ENCODE data around the gene EMC7. TPM values are rescaled to one million over a fixed set of nuclear protein-coding genes. Genes with fewer than 3 reads are reported as not detected.

EMC7 gene
- total RNA-seq, 1 experiment from 2014 or later = 38.7 TPM

GRCh38 chr15:34039790-34040113 lies 61.9 kb downstream of the EMC7 start:
- H3K27me3 ChIP-seq (ENCODE audit: insufficient read depth, low read length) = no peaks in the 10 kb centered on the region
- CTCF ChIA-PET = interaction anchor here (1.1 kb wide), 1 partner anchor 70 kb away, joined by 3 read pairs; no protein-coding TSS in a partner anchor
- H3K79me2 ChIP-seq (ENCODE audit: insufficient read depth, low read length) = no peaks in the 10 kb centered on the region
- BruUV-seq (replicated peaks) = no TSS peak
- intact Hi-C loops (cut with micrococcal nuclease) = no loop called here
- peak overlapping the region; percentile 99 for H3K4me2 ChIP-seq (ENCODE audit: low read length)
- H3K27ac ChIP-seq (ENCODE audit: low read depth, low read length) = no peak overlapping the region
- no peaks in the 10 kb centered on the region for H3K9me2 ChIP-seq (ENCODE audit: insufficient read depth)
- ATAC-seq (no peak), DNase-seq (ENCODE audit: low read depth, low spot score) (no peak)
- no peak overlapping the region for H2AFZ ChIP-seq (ENCODE audit: low read depth, low read length, poor library complexity, severe bottlenecking)
- H3K9ac ChIP-seq (ENCODE audit: low read length) = no peak overlapping the region; the same call in 1 of the 2 replicates
- H3K4me3 ChIP-seq (replicated peaks in 1 of 2; ENCODE audit: low read depth in 1 of 2, low read length in 2 of 2) = peak overlapping the region in 1 of 2 experiments; percentile 80; a peak in 2 of 4 replicates
- H3K9me3 ChIP-seq (ENCODE audit: control insufficient read depth in 1 of 2, insufficient read depth in 1 of 2, low read depth in 1 of 2, low read length in 2 of 2) = no peaks in the 10 kb centered on the region
- no peaks in the 10 kb centered on the region for H3K36me3 ChIP-seq (ENCODE audit: control insufficient read depth in 1 of 2, insufficient read depth in 2 of 2, low read length in 2 of 2)
- TF ChIP-seq MAX (IDR thresholded peaks at IDR 0.05) (no peak), FOSL1 (IDR thresholded peaks at IDR 0.05; ENCODE audit: low read depth) (no peak), POLR2AphosphoS5 (IDR thresholded peaks at IDR 0.05; ENCODE audit: low read depth, low read length) (no peak)
- H4K20me1 ChIP-seq (ENCODE audit: insufficient read depth) = no peaks in the 10 kb centered on the region
- RAD21 ChIA-PET (ENCODE audit: low non-redundant PET in 1 of 2, low total read pairs in 2 of 2, uncharacterized antibody in 2 of 2, unreplicated experiment in 2 of 2) = no interaction called here
- peaks cover 4 to 18% of the 10 kb centered on the region in 2 experiments; a peak in 3 of 4 replicates for H3K4me1 ChIP-seq (ENCODE audit: control insufficient read depth in 1 of 2, insufficient read depth in 2 of 2, low read length in 2 of 2)
- POLR2A ChIA-PET = interaction anchor here (1.2 kb wide), 1 partner anchor 10 kb away, joined by 3 read pairs; no protein-coding TSS in a partner anchor

- H3K27me3 ChIP-seq (ENCODE audit: insufficient read depth, low read length) = no peaks in the 10 kb centered on the region
- DNase-seq (ENCODE audit: low read depth, low spot score) = no peak
- TSS peak; percentile 86 for BruUV-seq (replicated peaks)
- H3K4me2 ChIP-seq (ENCODE audit: low read length) = peak within 1 kb of the TSS; percentile 99
- no peaks in the 10 kb centered on the region for H3K36me3 ChIP-seq (ENCODE audit: control insufficient read depth in 1 of 2, insufficient read depth in 2 of 2, low read length in 2 of 2)
- ChIA-PET CTCF (no interaction called here), RAD21 (ENCODE audit: low non-redundant PET in 1 of 2, low total read pairs in 2 of 2, uncharacterized antibody in 2 of 2, unreplicated experiment in 2 of 2) (no interaction called here), POLR2A (no interaction called here)
- peak within 1 kb of the TSS; percentile 87 for H3K27ac ChIP-seq (ENCODE audit: low read depth, low read length)
- intact Hi-C loops (cut with micrococcal nuclease) = no loop called here
- peak within 1 kb of the TSS; percentile 77 for H3K9ac ChIP-seq (ENCODE audit: low read length)
- ATAC-seq = peak; percentile 70
- H2AFZ ChIP-seq (ENCODE audit: low read depth, low read length, poor library complexity, severe bottlenecking) = peak within 1 kb of the TSS; percentile 85
- H4K20me1 ChIP-seq (ENCODE audit: insufficient read depth) = no peaks in the 10 kb centered on the region
- H3K4me1 ChIP-seq (ENCODE audit: control insufficient read depth in 1 of 2, insufficient read depth in 2 of 2, low read length in 2 of 2) = peaks cover 4 to 18% of the 10 kb centered on the region in 2 experiments; a peak in 3 of 4 replicates
- no peaks in the 10 kb centered on the region for H3K9me2 ChIP-seq (ENCODE audit: insufficient read depth)
- H3K9me3 ChIP-seq (ENCODE audit: control insufficient read depth in 1 of 2, insufficient read depth in 1 of 2, low read depth in 1 of 2, low read length in 2 of 2) = no peaks in the 10 kb centered on the region
- H3K79me2 ChIP-seq (ENCODE audit: insufficient read depth, low read length) = no peaks in the 10 kb centered on the region
- TF ChIP-seq ZFX (IDR thresholded peaks at IDR 0.05) (peak; percentile 98), RAD21 (IDR thresholded peaks at IDR 0.05; ENCODE audit: low read depth) (no peak), POLR2AphosphoS5 (IDR thresholded peaks at IDR 0.05; ENCODE audit: low read depth, low read length) (no peak), MAX (IDR thresholded peaks at IDR 0.05) (no peak), SRF (IDR thresholded peaks at IDR 0.05; ENCODE audit: low read depth) (no peak)
- H3K4me3 ChIP-seq (replicated peaks in 1 of 2; ENCODE audit: low read depth in 1 of 2, low read length in 2 of 2) = peak within 1 kb of the TSS; percentile 59 to 80
Measured at GRCh38 chr15:34038871-34039789, 62.5 kb downstream of the EMC7 start, which contains the start of gene AVEN. Gene AVEN (minus strand): TSS chr15:34039204. CDS start chr15:34039046, 158 bp downstream.
